Measurements from ENCODE around the gene SLC34A2. TPM values are rescaled to one million over a fixed set of nuclear protein-coding genes. Genes with fewer than 3 reads are reported as not detected.

The SLC34A2 gene
- not detected for total RNA-seq

GRCh38 chr4:25654971-25655963 is at the start of gene SLC34A2:
Gene SLC34A2 (plus strand): TSS chr4:25655851. CDS start chr4:25662501, 6,650 bp downstream.

Other genes starting within 250 kb of the SLC34A2 start
- gene SEL1L3, start 207.1 kb downstream of the SLC34A2 start, total RNA-seq, result 10 to 100 TPM; 61.8 to 62.0 TPM